Activated CD8-positive, alpha-beta memory T cell treated with anti-CD3 and anti-CD28 coated beads, Interleukin-2, amount 50 U/mL, for 1 hour (primary cell): Measurements from ENCODE around the gene WWC1.

Experiments
- DNase-seq: peaks from one replicate; pipeline ENCODE4 v3.0.0-alpha.2; 2020; ENCODE audit errors: extremely low read depth

The WWC1 gene

GRCh38 chr5:168364750-168365550 lies 73.5 kb downstream of the WWC1 start:
- no peak for DNase-seq

- DNase-seq: no peak
Observed at GRCh38 chr5:168365581-168366081, 74.2 kb downstream of the WWC1 start.

- DNase-seq: no peak
Observed at GRCh38 chr5:168366116-168366515, 74.7 kb downstream of the WWC1 start.

GRCh38 chr5:168368854-168369253 lies 77.4 kb downstream of the WWC1 start:
- no peak for DNase-seq

- DNase-seq: no peak
Observed at GRCh38 chr5:168370831-168371230, 79.4 kb downstream of the WWC1 start.

GRCh38 chr5:168372356-168372946 lies 81.0 kb downstream of the WWC1 start:
- DNase-seq: no peak

- DNase-seq: no peak
Observed at GRCh38 chr5:168374532-168374931, 83.1 kb downstream of the WWC1 start.

GRCh38 chr5:168375214-168375613 lies 83.8 kb downstream of the WWC1 start:
- DNase-seq: no peak

GRCh38 chr5:168377525-168377924 lies 86.1 kb downstream of the WWC1 start:
- DNase-seq: no peak

- DNase-seq: no peak
Observed at GRCh38 chr5:168378741-168379140, 87.3 kb downstream of the WWC1 start.

- no peak for DNase-seq
Observed at GRCh38 chr5:168382421-168382820, 91.0 kb downstream of the WWC1 start.

- no peak for DNase-seq
Observed at GRCh38 chr5:168390491-168390890, 99.0 kb downstream of the WWC1 start.

- DNase-seq: no peak
Observed at GRCh38 chr5:168393773-168394172, 102.3 kb downstream of the WWC1 start.

GRCh38 chr5:168400429-168401220 lies 109.2 kb downstream of the WWC1 start:
- no peak for DNase-seq

GRCh38 chr5:168401226-168401625 lies 109.8 kb downstream of the WWC1 start:
- DNase-seq: no peak

- DNase-seq: no peak
Observed at GRCh38 chr5:168401880-168402279, 110.4 kb downstream of the WWC1 start.

- no peak for DNase-seq
Observed at GRCh38 chr5:168404365-168404764, 112.9 kb downstream of the WWC1 start.

- DNase-seq: no peak
Observed at GRCh38 chr5:168407211-168407610, 115.8 kb downstream of the WWC1 start.

GRCh38 chr5:168408561-168409305 lies 117.3 kb downstream of the WWC1 start:
- DNase-seq: no peak

GRCh38 chr5:168409591-168410458 lies 118.4 kb downstream of the WWC1 start:
- DNase-seq: no peak

GRCh38 chr5:168411871-168412270 lies 120.4 kb downstream of the WWC1 start:
- no peak for DNase-seq
